ENCODE data around the gene ARHGAP27.
"Not testable (repeated sequence)": the region's sequence is repeated elsewhere in the genome, so short reads cannot be mapped to it uniquely, and the experiment has no call there.

DNA sequence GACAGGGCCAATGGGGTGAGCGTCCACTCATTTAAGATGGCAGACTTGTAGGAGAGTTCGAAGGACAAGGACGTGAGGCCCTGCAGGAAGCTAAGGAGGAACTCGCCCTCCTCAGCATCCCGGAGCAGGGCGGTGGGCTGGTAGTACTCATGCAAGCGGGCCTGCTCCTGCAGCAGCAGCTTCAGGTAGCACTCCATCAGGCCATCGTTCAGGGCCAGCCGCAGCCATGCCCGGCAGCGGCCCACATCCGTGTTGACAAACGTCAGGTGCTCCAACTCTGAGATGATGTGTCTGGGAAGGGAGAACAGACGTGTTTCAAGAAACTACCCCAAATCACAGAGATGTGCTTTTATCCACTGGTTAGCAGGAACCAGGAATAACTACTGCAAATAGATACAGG, 42.8 kb upstream of the ARHGAP27 start:
- TF ChIP-seq, protein P1, sequence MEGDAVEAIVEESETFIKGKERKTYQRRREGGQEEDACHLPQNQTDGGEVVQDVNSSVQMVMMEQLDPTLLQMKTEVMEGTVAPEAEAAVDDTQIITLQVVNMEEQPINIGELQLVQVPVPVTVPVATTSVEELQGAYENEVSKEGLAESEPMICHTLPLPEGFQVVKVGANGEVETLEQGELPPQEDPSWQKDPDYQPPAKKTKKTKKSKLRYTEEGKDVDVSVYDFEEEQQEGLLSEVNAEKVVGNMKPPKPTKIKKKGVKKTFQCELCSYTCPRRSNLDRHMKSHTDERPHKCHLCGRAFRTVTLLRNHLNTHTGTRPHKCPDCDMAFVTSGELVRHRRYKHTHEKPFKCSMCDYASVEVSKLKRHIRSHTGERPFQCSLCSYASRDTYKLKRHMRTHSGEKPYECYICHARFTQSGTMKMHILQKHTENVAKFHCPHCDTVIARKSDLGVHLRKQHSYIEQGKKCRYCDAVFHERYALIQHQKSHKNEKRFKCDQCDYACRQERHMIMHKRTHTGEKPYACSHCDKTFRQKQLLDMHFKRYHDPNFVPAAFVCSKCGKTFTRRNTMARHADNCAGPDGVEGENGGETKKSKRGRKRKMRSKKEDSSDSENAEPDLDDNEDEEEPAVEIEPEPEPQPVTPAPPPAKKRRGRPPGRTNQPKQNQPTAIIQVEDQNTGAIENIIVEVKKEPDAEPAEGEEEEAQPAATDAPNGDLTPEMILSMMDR (IDR thresholded peaks at IDR 0.05), result not testable (repeated sequence)
- TF ChIP-seq, protein P2, sequence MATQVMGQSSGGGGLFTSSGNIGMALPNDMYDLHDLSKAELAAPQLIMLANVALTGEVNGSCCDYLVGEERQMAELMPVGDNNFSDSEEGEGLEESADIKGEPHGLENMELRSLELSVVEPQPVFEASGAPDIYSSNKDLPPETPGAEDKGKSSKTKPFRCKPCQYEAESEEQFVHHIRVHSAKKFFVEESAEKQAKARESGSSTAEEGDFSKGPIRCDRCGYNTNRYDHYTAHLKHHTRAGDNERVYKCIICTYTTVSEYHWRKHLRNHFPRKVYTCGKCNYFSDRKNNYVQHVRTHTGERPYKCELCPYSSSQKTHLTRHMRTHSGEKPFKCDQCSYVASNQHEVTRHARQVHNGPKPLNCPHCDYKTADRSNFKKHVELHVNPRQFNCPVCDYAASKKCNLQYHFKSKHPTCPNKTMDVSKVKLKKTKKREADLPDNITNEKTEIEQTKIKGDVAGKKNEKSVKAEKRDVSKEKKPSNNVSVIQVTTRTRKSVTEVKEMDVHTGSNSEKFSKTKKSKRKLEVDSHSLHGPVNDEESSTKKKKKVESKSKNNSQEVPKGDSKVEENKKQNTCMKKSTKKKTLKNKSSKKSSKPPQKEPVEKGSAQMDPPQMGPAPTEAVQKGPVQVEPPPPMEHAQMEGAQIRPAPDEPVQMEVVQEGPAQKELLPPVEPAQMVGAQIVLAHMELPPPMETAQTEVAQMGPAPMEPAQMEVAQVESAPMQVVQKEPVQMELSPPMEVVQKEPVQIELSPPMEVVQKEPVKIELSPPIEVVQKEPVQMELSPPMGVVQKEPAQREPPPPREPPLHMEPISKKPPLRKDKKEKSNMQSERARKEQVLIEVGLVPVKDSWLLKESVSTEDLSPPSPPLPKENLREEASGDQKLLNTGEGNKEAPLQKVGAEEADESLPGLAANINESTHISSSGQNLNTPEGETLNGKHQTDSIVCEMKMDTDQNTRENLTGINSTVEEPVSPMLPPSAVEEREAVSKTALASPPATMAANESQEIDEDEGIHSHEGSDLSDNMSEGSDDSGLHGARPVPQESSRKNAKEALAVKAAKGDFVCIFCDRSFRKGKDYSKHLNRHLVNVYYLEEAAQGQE (IDR thresholded peaks at IDR 0.05; ENCODE audit: insufficient read depth in 1 of 2, low read depth in 2 of 2, low read length in 1 of 2), result not testable (repeated sequence)
- not testable (repeated sequence) for TF ChIP-seq POLR2AphosphoS5 (IDR thresholded peaks at IDR 0.05; ENCODE audit: low read depth, low read length); SIN3A (IDR thresholded peaks at IDR 0.05; ENCODE audit: borderline replicate concordance, insufficient read depth, low read depth, low read length)
